HCT116 (cell line): ENCODE measurements around the gene ASB15. TPM values are rescaled to one million over a fixed set of nuclear protein-coding genes. Genes with fewer than 3 reads are reported as not detected.

Experiments used
- ATAC-seq: fragments of 200-7000 bp; cut with Tn5 transposase; 2 replicates; pipeline ENCODE4 v1.9.1; 2020; ENCODE audit warnings: mild to moderate bottlenecking, moderate library complexity
- BruUV-seq: library from RNA; stranded (reverse); fragments of 400-500 nt; replicated peaks from 2 replicates; lab custom pipeline; 2021; lab: Mats Ljungman, UMichigan
- CTCF ChIA-PET: fragments of 300-600 bp; sonication (Branson Sonifier 250); formaldehyde crosslinking; loops from one replicate; lab custom pipeline; 2021; ENCODE audit warnings: antibody characterized with exemption; lab: Charles Lee
- POLR2A ChIA-PET: fragments of 300-600, 350-600 bp; sonication (Branson Sonifier 250); formaldehyde crosslinking; loops from one replicate; lab custom pipeline; 2021; ENCODE audit warnings: antibody characterized with exemption; lab: Charles Lee
- RAD21 ChIA-PET, 2 experiments: fragments of 300-600 bp; sonication (Branson Sonifier 250); formaldehyde crosslinking; loops; one replicate each; lab custom pipeline; 2023; ENCODE audit warnings: low total read pairs in 2 of 2; ENCODE audit not compliant: uncharacterized antibody in 2 of 2, unreplicated experiment in 2 of 2, low non-redundant PET in 1 of 2; lab: Charles Lee
- DNase-seq: peaks from one replicate; pipeline ENCODE4 v3.0.0-alpha.2; 2010; ENCODE audit warnings: low read depth, low spot score
- H2AFZ ChIP-seq: fragments of 200-600 bp; shearing (Covaris generic), sonication (generic); 2 replicates; pipeline ENCODE4 v1.6.1; 2017; ENCODE audit warnings: low read depth, mixed run types, mixed read lengths, antibody characterized with exemption, low read length; ENCODE audit not compliant: poor library complexity, severe bottlenecking
- H3K27ac ChIP-seq: 2 replicates; pipeline ENCODE4 v1.5.1; 2012; ENCODE audit warnings: low read depth, low read length
- H3K27me3 ChIP-seq: fragments of 200-600 bp; sonication (generic); 2 replicates; pipeline ENCODE4 v1.6.1; 2016; ENCODE audit warnings: mixed run types, low read length, mixed read lengths; ENCODE audit not compliant: insufficient read depth
- H3K36me3 ChIP-seq, 2 experiments: fragments of 200-500 bp in 1 of 2; fragments of 200-600 bp in 1 of 2; sonication (Bioruptor generic) in 1 of 2; sonication (generic) in 1 of 2; 2 replicates each; pipeline versions ENCODE4 v1.5.1 to v1.6.1; 2014 to 2016; ENCODE audit warnings: low read length in 2 of 2, inconsistent platforms in 1 of 2, mixed read lengths in 1 of 2, mixed run types in 1 of 2; ENCODE audit not compliant: insufficient read depth in 2 of 2, control insufficient read depth in 1 of 2
- H3K4me1 ChIP-seq, 2 experiments: fragments of 200-600 bp in 1 of 2; sonication (generic) in 1 of 2; 2 replicates each; pipeline versions ENCODE4 v1.5.1 to v1.6.1; 2012 to 2017; ENCODE audit warnings: low read length in 2 of 2, inconsistent platforms in 1 of 2, mild to moderate bottlenecking in 1 of 2, mixed read lengths in 1 of 2, mixed run types in 1 of 2, moderate library complexity in 1 of 2; ENCODE audit not compliant: insufficient read depth in 2 of 2, control insufficient read depth in 1 of 2
- H3K4me2 ChIP-seq: fragments of 200-600 bp; sonication (generic); 2 replicates; pipeline ENCODE4 v1.6.1; 2017; ENCODE audit warnings: mixed run types, low read length, mixed read lengths
- H3K4me3 ChIP-seq, 2 experiments: fragments of 200-600 bp in 1 of 2; sonication (generic) in 1 of 2; replicated peaks in 1 of 2; 2 replicates each; pipeline ENCODE4 v1.5.1; 2011 to 2016; ENCODE audit warnings: low read length in 2 of 2, control low read depth in 1 of 2, low read depth in 1 of 2, mild to moderate bottlenecking in 1 of 2, mixed read lengths in 1 of 2, mixed run types in 1 of 2
- H3K79me2 ChIP-seq: fragments of 200-600 bp; sonication (generic); 2 replicates; pipeline ENCODE4 v1.6.1; 2017; ENCODE audit warnings: mild to moderate bottlenecking, mixed run types, low read length, moderate library complexity, mixed read lengths; ENCODE audit not compliant: insufficient read depth
- H3K9ac ChIP-seq: fragments of 200-600 bp; sonication (generic); 2 replicates; pipeline ENCODE4 v1.6.1; 2016; ENCODE audit warnings: low read length, mixed read lengths
- H3K9me2 ChIP-seq: fragments of 200-600 bp; sonication (generic), shearing (Covaris generic); 2 replicates; pipeline ENCODE4 v1.6.1; 2017; ENCODE audit warnings: mixed run types, mild to moderate bottlenecking, moderate library complexity; ENCODE audit not compliant: insufficient read depth
- H3K9me3 ChIP-seq, 2 experiments: fragments of 200-500 bp in 1 of 2; fragments of 200-600 bp in 1 of 2; sonication (Bioruptor generic) in 1 of 2; sonication (generic) in 1 of 2; 2 replicates each; pipeline ENCODE4 v1.6.1; 2014 to 2017; ENCODE audit warnings: low read length in 2 of 2, mixed read lengths in 2 of 2, inconsistent platforms in 1 of 2, low read depth in 1 of 2, mild to moderate bottlenecking in 1 of 2, mixed run types in 1 of 2, moderate library complexity in 1 of 2; ENCODE audit not compliant: control insufficient read depth in 1 of 2, insufficient read depth in 1 of 2
- H4K20me1 ChIP-seq: fragments of 200-600 bp; sonication (generic), shearing (Covaris generic); 2 replicates; pipeline ENCODE4 v1.6.1; 2017; ENCODE audit warnings: mixed run types, mild to moderate bottlenecking, moderate library complexity; ENCODE audit not compliant: insufficient read depth
- CEBPB ChIP-seq: IDR thresholded peaks from 2 replicates; pipeline ENCODE4 v1.6.1; 2012; ENCODE audit warnings: low read depth
- ELF1 ChIP-seq: IDR thresholded peaks from 2 replicates; pipeline ENCODE4 v1.6.1; 2012; ENCODE audit warnings: low read depth, borderline replicate concordance
- EZH2 ChIP-seq: fragments of 200-600 bp; sonication (generic); IDR thresholded peaks from 2 replicates; pipeline ENCODE4 v1.6.1; 2017; ENCODE audit warnings: antibody characterized with exemption, mixed run types
- EZH2phosphoT487 ChIP-seq: fragments of 200-600 bp; IDR thresholded peaks from 2 replicates; pipeline ENCODE4 v1.6.1; 2018; ENCODE audit warnings: antibody characterized with exemption, borderline replicate concordance
- FOSL1 ChIP-seq: IDR thresholded peaks from 2 replicates; pipeline ENCODE4 v1.6.1; 2012; ENCODE audit warnings: low read depth
- JUND ChIP-seq: IDR thresholded peaks from 2 replicates; pipeline ENCODE4 v1.6.1; 2012
- POLR2A ChIP-seq: IDR thresholded peaks from 2 replicates; pipeline ENCODE4 v1.7.0; 2011; ENCODE audit warnings: borderline replicate concordance; ENCODE audit not compliant: insufficient read depth, insufficient read length; ENCODE audit errors: extremely low read depth
- POLR2AphosphoS5 ChIP-seq: IDR thresholded peaks from 2 replicates; pipeline ENCODE4 v1.6.1; 2011; ENCODE audit warnings: mild to moderate bottlenecking, low read depth, low read length, moderate library complexity
- RAD21 ChIP-seq: IDR thresholded peaks from 2 replicates; pipeline ENCODE4 v1.6.1; 2012; ENCODE audit warnings: low read depth, mild to moderate bottlenecking
- SIN3A ChIP-seq: IDR thresholded peaks from 2 replicates; pipeline ENCODE4 v1.6.1; 2012; ENCODE audit warnings: low read depth
- SP1 ChIP-seq: IDR thresholded peaks from 2 replicates; pipeline ENCODE4 v1.6.1; 2012; ENCODE audit warnings: low read depth
- SRF ChIP-seq: IDR thresholded peaks from 2 replicates; pipeline ENCODE4 v1.6.1; 2012; ENCODE audit warnings: low read depth
- YY1 ChIP-seq: IDR thresholded peaks from 2 replicates; pipeline ENCODE4 v1.6.1; 2011; ENCODE audit warnings: low read length, low read depth, moderate library complexity, mild to moderate bottlenecking; ENCODE audit not compliant: insufficient replicate concordance; ENCODE audit errors: extremely low read depth
- ZFX ChIP-seq: fragments of 450-650 bp; IDR thresholded peaks from 2 replicates; pipeline ENCODE4 v1.6.1; 2017
- ZNF274 ChIP-seq: fragments of 200-500 bp; sonication (Bioruptor generic); IDR thresholded peaks from 2 replicates; pipeline ENCODE4 v1.6.1; 2014; ENCODE audit warnings: mild to moderate bottlenecking, low read depth, low read length, inconsistent platforms
- intact Hi-C: fragments of 100-400 bp; cut with micrococcal nuclease; formaldehyde crosslinking; loops from 2 replicates; pipeline ENCODE4 v1.10.0; 2022
- total RNA-seq: library from RNA; stranded (reverse); gene quantifications from one replicate; pipeline ENCODE4 v1.2.1, GENCODE V29; 2021; ENCODE audit not compliant: unreplicated experiment
- TF ChIP-seq, protein P1 (sequence below), 3 experiments: fragments of 200-600 bp in 1 of 3; sonication (generic) in 1 of 3; IDR thresholded peaks in 2 of 3; conservative IDR thresholded peaks in 1 of 3; 2 replicates each; pipeline ENCODE4 v1.5.1; 2012 to 2017; ENCODE audit warnings: low read depth in 2 of 3, low read length in 2 of 3, antibody characterized with exemption in 1 of 3, borderline replicate concordance in 1 of 3, control low read depth in 1 of 3, mild to moderate bottlenecking in 1 of 3, mixed read lengths in 1 of 3, mixed run types in 1 of 3, moderate library complexity in 1 of 3; ENCODE audit not compliant: insufficient read depth in 1 of 3

The ASB15 gene
- total RNA-seq, 1 experiment from 2014 or later, result not detected

DNA sequence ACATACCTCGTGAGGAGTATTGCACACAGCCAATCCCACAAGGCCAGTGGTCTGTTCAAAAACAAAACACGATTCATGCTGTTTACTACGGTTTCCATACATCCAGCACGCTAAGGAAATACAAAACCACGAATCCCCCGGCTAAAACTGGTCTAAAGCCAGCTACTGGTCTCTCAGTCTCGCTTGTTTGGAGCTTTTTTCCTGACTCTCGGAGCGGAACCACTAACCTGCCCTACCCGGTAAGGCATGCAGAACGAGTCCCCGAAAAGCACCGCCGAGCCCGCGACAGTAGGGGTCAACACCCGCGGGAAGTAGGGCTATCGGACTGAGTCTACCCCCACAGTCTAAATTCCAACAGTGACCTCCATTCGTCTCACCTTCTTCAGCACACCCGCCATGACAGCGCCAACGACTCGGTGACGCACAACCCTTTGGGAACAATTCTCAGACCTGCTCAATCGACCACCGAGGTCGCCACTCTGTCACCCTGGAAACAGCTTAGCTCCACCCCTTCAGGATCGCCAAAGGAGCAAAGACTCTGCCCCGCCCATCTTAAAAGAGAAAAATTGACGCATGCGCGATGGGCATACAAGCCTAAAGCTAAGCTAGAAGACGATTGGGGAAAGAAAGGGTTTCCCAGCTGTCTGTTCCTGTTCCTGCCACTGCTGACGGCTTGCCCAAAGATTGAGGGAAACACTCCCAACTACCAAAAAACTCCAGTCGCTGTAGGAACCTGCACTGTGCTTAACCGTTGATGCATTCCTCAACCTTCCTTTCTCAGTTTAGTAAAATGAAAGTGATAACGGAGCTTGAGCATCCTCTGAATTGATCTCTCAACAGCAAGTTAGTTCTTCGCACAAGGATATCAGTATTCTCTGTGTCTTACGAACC is 44.0 kb upstream of the ASB15 start, which contains the start of gene NDUFA5:
Gene NDUFA5 (minus strand): TSS at position 421 of the 891 bp plus-strand sequence. CDS start 23 bp downstream, at position 398.
- no peak for TF ChIP-seq ELF1
- TF ChIP-seq EZH2phosphoT487, result no peak
- TF ChIP-seq FOSL1, result no peak
- peak; percentile 81 for TF ChIP-seq SIN3A
- no peak for TF ChIP-seq CEBPB
- TF ChIP-seq RAD21, result no peak
- peak; percentile 97 for TF ChIP-seq YY1
- TF ChIP-seq JUND, result no peak
- TF ChIP-seq ZNF274, result no peak
- peak; percentile 95 for TF ChIP-seq SRF
- peak; percentile 75 for TF ChIP-seq POLR2A
- TF ChIP-seq, protein P1, sequence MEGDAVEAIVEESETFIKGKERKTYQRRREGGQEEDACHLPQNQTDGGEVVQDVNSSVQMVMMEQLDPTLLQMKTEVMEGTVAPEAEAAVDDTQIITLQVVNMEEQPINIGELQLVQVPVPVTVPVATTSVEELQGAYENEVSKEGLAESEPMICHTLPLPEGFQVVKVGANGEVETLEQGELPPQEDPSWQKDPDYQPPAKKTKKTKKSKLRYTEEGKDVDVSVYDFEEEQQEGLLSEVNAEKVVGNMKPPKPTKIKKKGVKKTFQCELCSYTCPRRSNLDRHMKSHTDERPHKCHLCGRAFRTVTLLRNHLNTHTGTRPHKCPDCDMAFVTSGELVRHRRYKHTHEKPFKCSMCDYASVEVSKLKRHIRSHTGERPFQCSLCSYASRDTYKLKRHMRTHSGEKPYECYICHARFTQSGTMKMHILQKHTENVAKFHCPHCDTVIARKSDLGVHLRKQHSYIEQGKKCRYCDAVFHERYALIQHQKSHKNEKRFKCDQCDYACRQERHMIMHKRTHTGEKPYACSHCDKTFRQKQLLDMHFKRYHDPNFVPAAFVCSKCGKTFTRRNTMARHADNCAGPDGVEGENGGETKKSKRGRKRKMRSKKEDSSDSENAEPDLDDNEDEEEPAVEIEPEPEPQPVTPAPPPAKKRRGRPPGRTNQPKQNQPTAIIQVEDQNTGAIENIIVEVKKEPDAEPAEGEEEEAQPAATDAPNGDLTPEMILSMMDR (IDR thresholded peaks at IDR 0.05 in 2 of 3, conservative IDR thresholded peaks at IDR 0.05 in 1 of 3; ENCODE audit: borderline replicate concordance in 1 of 3, insufficient read depth in 1 of 3, low read depth in 2 of 3, low read length in 2 of 3), result no peak
- TF ChIP-seq EZH2, result no peak
- TF ChIP-seq ZFX, result no peak
- TF ChIP-seq SP1, result peak; percentile 85
- TF ChIP-seq POLR2AphosphoS5, result peak; percentile 81
- TF ChIP-seq, all 23 proteins: peak for 6
- H3K4me1 ChIP-seq, result peaks cover 5 to 12% of the 10 kb centered on the region in 2 experiments; a peak in 3 of 4 replicates
- H3K9ac ChIP-seq, result peak within 1 kb of the TSS; percentile 97
- POLR2A ChIA-PET, result interaction anchor here (0.6 to 1.7 kb wide), 3 partner anchors 9 to 23 kb away, joined by 3 to 6 read pairs (median 4); partner anchors contain the start of gene IQUB
- CTCF ChIA-PET, result interaction anchor here (1.1 to 1.2 kb wide), 2 partner anchors 21 to 63 kb away, joined by 3 read pairs; no protein-coding TSS in a partner anchor
- H3K9me3 ChIP-seq, result no peaks in the 10 kb centered on the region
- H3K4me2 ChIP-seq, result peak within 1 kb of the TSS; percentile 95
- peak within 1 kb of the TSS; percentile 98 for H2AFZ ChIP-seq
- no peaks in the 10 kb centered on the region for H3K9me2 ChIP-seq
- no peaks in the 10 kb centered on the region for H3K27me3 ChIP-seq
- H3K4me3 ChIP-seq, result peak within 1 kb of the TSS; percentile 98 to 99
- H4K20me1 ChIP-seq, result no peaks in the 10 kb centered on the region
- peak; percentile 96 for ATAC-seq
- intact Hi-C loops, result no loop called here
- H3K79me2 ChIP-seq, result peaks cover 36% of the 10 kb centered on the region
- BruUV-seq, result no TSS peak
- DNase-seq, result peak; percentile 97
- RAD21 ChIA-PET, result no interaction called here
- peaks cover 3 to 6% of the 10 kb centered on the region in 2 experiments; a peak in 1 of 4 replicates for H3K36me3 ChIP-seq
- peak within 1 kb of the TSS; percentile 36 for H3K27ac ChIP-seq
